GM12875 (cell line): ENCODE measurements around the gene GOLGA6L9.
"Not testable (repeated sequence)": the region's sequence is repeated elsewhere in the genome, so short reads cannot be mapped to it uniquely, and the experiment has no call there.

Experiments used
- H3K4me3 ChIP-seq: one replicate; pipeline ENCODE4 v1.5.1; 2011; ENCODE audit warnings: low read depth, low read length, control low read depth
- CTCF ChIP-seq: IDR thresholded peaks from 2 replicates; pipeline ENCODE4 v1.5.1; 2011; ENCODE audit warnings: low read depth, mild to moderate bottlenecking, control low read depth, inconsistent platforms, low read length, moderate library complexity, borderline replicate concordance; ENCODE audit not compliant: insufficient read depth

Gene GOLGA6L9

DNA sequence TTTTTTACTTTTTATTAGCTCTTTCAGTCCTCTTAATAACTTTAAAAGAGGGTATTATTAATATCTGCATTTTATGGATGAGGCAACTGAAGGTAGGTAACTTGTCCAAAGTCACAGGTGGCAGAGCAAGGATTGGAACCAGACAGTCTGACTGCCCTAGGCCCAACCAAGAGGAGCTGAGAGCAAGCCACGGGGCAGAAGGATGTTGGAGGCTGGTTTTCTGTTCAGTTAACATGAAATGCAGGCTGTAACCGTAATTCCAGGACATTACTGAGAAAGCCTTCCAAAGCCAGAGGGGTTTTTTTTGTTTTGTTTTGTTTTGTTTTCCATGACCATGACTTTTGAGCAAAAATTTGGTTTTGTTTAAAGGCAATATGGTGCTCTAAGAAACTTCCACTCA, 9.1 kb upstream of the GOLGA6L9 start:
- H3K4me3 ChIP-seq: not testable (repeated sequence)

GRCh38 chr15:82420966-82421365, 8.7 kb upstream of the GOLGA6L9 start:
- not testable (repeated sequence) for H3K4me3 ChIP-seq

DNA sequence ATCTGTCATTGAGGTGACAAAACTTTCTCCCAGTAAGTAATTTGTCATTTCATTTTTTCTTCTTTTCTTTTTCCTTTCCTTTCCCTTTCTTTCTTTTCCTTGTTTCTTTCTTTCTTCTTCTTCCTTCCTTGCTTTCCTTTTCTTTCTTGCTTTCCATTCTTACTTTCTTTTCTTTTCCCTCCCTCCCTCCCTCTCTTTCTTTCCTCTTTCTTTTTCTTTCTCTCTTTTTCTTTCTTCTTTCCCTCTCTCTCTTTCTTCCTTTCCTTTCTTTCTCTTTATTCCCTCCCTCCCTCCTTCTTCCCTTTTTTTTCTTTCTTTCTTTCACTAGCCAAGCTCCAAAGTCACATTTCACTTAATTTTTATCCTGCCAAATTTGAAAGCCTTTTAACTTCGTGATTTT, 2.5 kb upstream of the GOLGA6L9 start:
- H3K4me3 ChIP-seq: not testable (repeated sequence)

GRCh38 chr15:82445420-82445819, 15.8 kb downstream of the GOLGA6L9 start:
- not testable (repeated sequence) for H3K4me3 ChIP-seq
- TF ChIP-seq CTCF: 0 out of 2 replicates have a peak, but pooled peaks have one; percentile 5

- H3K4me3 ChIP-seq: not testable (repeated sequence)
Measured at GRCh38 chr15:82457336-82457735, 27.7 kb downstream of the GOLGA6L9 start.

- H3K4me3 ChIP-seq: not testable (repeated sequence)
Measured at GRCh38 chr15:82465629-82466028, 36.0 kb downstream of the GOLGA6L9 start.

DNA sequence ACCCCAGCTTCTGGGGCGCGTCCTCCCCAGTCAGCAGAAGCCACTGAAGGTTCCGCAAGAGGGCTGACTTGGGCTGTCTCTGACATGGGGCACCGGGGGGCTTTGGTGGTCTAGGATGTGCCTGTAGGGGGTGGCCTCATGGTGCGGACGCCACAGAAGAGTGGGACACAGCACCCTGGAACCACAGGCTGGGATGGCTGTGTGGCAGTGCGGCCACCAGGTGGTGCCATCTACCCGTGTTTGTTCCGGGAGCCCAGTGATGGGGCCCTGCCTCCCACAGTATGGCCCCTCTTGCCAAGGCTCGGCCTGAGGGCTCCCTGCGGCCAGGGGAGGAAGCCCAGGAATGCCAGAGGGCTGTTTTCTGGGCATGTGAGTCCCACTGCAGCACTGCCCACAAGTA, 38.6 kb downstream of the GOLGA6L9 start:
- TF ChIP-seq CTCF: 0 out of 2 replicates have a peak, but pooled peaks have one; percentile 8

GRCh38 chr15:82469381-82469780, 39.8 kb downstream of the GOLGA6L9 start:
- H3K4me3 ChIP-seq: not testable (repeated sequence)

More for the DNA sequence above, 38.6 kb downstream of the GOLGA6L9 start:
- H3K4me3 ChIP-seq: not testable (repeated sequence)

DNA sequence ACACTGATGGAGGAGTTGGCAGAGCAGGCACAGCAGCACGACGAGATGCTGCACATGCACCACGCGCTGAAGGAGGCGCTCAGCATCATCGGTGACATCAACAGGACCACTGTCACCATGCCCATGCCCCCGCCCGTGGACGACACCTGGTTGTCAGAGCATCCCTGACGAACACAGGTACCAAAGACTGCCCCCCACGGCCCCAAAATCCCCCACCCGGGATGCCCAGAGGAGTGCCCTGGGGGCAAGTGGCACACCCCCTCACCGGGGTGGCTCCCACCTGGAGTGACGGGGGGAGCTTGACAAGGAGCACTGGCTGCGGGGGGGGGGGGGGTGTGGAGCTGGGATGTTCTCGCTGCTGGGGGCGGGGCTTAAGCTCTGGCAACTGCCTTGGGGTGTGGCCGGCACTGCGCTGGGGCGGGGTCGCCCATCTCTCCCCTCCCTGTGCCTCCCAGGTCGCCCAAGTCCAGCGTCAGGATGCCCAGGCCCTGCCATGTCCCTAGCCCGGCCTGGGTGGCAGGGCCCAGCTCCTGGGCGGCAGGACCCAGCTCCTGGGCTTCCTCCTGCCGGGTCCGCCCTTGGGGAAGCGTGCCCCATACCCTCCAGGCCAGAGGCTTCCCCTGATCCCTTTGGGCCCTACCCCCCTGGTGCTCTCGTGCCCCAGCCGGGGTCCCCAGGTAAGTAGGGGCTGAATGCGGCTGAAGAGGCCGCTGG, 42.8 kb downstream of the GOLGA6L9 start:
- not testable (repeated sequence) for H3K4me3 ChIP-seq

DNA sequence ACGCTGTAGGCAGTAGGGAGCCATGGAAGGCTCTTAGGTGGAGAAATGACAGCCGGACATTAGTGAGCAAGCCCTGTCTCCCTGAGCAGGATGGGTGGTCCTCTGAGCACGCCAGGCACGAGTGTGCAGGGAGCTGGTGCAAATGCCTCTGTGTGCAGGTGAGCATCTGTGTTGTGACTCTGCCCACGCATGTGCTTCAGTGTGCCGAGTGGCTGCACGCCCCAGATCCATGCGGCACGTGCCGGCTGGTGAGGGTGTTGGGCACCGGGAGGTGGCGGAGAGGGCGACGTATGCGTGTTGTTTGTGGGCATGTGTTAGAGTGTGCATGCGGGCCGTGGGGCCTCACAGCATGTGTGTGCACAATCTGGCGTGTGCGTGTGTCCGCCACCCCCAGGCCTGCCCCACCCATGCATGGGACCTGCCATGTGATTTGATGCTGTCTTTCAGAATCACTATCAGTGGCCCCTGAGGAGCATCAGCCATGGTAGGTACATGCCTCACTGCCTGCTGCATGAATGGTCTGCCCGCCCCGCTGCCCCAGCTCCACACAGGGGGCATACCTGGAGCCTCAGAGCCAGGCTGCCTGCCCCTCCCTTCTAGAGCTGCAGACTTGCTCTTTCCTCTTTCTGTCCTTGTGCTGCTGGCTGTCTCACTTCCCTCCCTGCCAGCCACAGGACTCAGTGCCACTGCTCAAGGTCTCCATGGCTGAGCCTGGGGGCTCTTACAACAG, 45.1 kb downstream of the GOLGA6L9 start:
- H3K4me3 ChIP-seq: not testable (repeated sequence)

- not testable (repeated sequence) for H3K4me3 ChIP-seq
Measured at GRCh38 chr15:82475345-82475967, 45.8 kb downstream of the GOLGA6L9 start.

GRCh38 chr15:82476697-82477342, 47.2 kb downstream of the GOLGA6L9 start:
- H3K4me3 ChIP-seq: not testable (repeated sequence)

DNA sequence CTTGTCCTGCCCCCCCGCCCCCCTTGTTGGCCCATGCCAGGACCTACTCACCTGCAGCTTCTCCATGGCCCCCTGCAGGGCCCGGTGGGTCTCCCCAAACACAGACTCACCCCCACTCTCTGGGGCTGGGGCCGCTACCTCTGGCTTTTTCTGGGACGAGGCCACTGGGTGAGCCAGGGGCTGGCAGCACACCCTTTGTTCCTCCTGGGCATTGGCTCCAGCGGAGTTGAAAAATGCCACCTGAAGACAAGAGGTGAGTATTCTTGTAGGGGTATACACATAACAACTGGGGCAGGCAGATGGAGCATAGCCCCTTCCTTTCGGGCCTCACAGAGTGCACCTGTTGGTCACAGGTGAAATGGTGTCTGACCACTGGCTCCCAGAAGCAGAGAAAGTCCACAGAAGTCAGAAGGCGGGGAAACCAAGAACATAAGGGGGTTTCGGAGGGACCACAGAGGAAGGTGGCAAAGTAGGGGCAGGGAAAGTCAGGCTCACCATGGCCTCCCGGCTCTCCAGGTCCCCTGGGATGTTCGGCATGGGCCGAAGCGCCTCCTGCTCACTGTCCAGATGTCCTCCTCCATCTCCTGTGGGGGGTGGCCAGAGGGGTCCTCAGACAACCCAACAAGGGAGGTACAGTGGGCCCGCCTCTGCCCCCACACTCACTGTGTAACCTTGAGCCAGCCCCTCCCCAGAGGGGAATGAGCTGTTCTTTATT, 47.9 kb downstream of the GOLGA6L9 start:
- not testable (repeated sequence) for H3K4me3 ChIP-seq
